Renal cortex interstitium (tissue), 11 donors: ENCODE data around the gene MDFIC. TPM values are rescaled to one million over a fixed set of nuclear protein-coding genes. Genes with fewer than 3 reads are reported as not detected.
A peak's percentile ranks its signal among the peaks of the same experiment; 100 is the strongest.

Experiments used
- DNase-seq, 11 donors: peaks; one replicate each; pipeline ENCODE4 v3.0.0-alpha.2; 2013; ENCODE audit warnings: low read depth in 9 of 11, low spot score in 4 of 11; ENCODE audit errors: extremely low read depth in 1 of 11
- polyA plus RNA-seq, 3 donors: library from polyadenylated mRNA; unstranded; fragments of 120-200 nt; gene quantifications; one replicate each; pipeline ENCODE4 v1.2.1, GENCODE V29; 2013; ENCODE audit not compliant: insufficient read length in 3 of 3

The MDFIC gene
- polyA plus RNA-seq, 3 donors, result 29.1 to 35.0 (median 29.6) TPM

DNA sequence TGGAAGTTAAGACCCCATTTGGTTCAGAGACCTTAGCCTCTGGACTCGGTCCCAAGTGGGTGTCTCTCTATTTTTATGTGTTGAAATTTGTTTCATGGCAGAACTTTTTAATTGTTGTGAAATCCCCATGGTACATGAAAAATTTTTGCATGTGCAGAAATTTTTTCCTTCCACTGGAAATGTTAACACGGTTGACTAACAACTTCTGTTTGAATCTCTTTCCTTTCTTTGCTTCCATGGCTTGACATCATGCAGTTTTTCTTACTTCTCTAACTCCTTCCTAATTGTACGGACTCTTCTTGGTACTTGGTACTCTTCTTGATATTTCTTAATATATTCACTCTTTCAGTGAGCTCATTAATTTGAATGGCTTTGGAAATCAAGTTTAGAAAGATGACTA, 18.3 kb downstream of the MDFIC start:
- no peak for DNase-seq

DNA sequence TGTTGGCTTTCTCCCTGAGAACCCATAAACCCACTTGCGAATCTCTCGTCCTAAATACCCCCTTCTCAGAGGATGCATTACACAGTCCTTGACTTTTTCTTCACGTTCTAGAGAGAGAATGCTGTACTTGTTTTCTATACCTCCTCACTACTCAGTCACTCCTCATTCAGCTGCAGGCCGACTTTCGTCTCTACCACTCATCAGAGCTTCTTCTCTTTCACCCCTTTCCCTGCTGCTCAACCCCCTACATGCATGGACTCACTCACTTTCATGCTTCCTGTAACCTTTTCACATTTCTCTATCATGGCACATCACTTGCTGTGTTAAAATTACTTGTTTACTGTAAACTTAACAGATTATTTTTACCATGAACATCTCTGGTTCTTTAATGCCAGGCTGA, 19.8 kb downstream of the MDFIC start:
- DNase-seq, result no peak

DNA sequence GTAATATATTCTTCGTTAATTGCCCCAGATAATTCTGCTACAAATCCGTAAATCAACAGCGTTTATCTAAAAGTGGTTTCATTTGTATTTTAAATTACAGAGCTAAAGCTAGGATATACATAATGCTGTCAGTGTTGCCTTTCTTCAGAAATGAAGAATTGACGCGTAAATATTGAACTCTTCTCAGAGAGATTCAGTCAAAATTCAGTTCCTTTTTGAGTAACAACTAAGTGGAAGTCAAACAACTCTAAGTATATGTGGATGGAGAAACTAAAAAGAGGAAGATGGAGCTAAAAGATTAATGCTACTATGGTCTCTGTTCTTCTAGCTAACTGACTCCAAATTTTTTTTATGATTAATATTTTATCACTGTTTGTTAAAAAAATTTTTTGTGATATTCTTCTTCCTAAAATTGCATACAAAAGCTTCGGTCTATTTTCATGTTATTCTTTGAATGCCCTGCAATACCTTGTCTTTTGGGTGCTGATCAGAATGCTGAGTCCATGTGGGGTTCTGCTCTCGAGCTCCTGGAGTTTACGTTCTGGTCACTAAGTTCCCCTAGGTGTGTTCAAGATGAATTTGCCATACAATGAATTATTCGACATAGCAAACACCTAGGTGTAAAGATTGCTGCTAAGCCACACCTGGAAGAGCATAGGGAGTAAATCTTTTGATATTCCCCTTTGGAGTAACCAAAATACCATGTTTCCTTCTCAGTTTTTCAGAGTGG, 20.7 kb downstream of the MDFIC start:
- no peak for DNase-seq

DNA sequence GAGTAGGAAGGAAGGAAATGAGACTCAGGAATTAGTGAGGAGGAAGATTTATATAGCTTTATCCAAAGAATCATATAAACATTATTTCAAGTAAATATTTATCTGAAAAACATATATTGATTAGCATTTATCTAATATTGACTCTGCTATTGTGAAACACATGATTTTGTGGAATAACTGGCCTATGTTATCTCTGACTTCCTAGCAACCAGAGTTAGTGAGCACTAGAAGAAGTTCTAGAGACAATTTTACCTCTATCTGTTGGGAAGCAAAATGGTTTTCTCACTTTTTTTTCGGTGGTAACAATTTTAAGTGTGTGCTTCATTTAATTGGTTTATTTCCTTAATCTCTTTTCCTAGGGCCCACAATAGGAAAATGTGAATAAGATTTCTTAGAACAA, 21.6 kb downstream of the MDFIC start:
- DNase-seq, result no peak

DNA sequence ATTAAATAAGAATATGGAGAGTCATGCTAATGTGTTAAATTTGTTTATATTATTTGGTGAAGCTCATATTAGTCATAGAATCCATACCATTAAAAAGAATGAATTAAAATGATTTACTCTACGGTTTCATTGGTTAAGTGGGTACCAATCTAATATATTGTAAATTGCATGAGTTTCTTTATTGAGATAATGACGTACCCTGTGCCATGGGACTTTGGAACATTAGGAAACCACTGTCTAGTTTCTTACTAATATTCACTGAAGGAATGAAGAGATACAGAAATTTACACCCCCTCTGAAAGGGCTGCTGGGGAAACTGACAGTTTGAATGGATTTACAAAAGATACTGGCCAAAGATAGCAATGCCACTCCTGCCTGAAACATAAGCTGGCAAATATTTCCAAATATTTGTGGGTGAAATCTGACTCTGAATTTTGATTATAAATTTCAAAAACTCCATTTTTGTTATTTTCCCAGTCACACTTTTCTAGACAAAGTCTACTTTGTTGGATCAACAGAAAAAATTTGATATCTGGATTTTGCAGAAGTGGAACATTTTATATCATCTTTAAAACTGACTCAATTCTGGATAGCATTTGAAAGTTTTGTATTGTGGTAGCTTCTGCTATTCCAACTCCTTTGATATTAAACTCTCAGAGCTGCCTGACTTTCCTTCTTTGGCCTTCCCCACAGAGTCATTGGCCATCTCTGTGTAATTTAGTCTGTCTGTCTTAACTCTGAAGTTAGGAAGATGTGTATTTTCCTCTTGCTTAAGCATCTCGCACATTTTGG, 22.3 kb downstream of the MDFIC start:
- peak in 1 of 11 donors; percentile 7 for DNase-seq

DNA sequence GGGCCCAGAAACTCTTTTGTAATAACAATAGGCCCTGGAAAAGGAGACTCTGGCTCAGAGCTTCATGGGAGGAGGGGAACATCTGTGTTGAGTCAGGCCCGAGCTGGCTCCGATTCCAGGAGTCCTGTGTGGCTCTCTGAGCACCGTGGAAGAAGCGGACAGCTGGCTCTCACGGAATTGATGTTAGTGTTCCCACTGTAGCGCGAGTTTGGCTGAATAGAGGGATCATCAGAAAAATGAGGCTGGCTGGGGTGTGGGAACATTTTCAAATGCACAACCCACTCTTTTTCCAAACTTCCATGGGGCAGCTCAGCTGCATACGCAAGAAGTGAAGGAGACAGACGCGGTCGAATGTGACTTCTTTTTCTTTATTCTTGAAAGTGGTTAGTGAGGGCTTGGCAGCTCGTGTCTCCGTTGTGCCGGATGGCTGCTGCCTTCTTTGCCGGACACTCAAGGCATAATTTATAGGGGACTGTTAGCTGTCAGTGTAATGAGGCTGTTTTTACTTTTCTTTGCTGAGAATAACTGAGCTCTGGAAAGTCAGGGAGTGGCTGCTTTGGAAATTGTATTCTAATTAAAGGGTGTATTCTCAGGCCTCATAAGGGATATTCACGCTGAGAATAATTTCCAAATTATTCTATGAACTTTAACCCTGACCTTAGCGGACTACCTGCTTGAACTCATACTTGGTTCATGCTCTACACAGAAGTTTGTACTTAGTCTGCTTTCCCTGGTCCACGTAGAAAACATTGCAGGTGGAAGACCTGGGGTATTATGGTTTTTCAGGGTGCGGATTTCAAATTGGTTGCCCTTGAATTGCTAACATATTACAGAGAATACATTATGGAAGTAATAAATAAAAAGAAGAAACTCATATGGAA, 23.1 kb downstream of the MDFIC start:
- DNase-seq, result peak in 10 of 11 donors; percentile 15 to 39 (median 29)

DNA sequence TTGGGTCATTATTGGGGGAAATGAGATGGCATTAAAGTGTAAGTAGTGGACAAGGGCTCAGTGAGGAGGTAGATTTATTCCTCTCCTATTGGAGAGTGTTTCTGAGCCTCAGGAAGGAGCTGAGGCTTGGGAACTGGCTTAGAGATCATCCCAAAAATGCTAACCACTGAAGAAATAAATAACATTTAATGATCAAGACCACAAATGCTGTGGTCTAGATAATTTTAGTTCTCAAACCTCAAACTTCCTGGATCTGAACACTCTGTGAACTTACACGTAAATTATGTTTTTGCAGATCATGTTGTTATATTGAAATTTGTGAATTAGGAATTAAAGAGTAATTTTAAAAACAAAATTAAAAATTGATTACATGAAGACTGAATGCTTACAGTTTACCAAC, 27.3 kb downstream of the MDFIC start:
- no peak for DNase-seq

DNA sequence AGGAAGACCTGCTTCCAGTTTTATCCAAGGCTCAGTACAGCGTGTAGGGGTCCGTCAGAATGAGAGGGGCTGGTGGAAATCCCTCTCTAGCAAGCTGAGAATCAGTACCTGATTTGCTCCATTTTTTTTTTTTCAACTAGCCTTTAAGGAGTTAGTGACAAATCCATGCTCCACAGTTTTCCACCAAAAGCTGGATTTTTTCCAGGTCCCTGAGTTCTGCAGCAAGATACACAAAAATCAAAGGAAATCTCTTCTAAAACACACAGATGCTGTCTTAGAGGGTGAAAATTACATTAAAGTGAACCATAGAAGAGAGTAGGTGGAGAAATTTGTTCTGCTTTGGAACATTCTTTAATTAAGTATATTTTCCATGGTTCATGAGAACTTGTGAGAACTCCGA, 30.4 kb downstream of the MDFIC start:
- DNase-seq, result no peak

DNA sequence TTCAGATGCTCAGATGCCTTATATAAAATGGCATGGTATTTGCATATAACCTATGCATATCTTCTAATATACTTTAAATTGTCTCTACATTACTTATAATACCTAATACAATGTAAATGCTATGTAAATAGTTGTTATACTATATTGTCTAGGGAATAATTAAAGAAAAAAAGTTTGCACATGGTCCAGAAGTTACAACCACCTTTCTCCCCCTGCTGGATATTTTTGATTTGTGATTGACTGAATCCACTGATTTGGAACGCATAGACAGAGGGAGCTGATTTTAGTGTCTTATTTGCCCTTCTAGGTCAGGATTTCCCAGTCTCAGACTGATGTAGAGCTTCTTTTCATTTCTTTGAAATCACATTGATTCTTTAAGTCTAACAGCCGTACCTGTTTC, 31.8 kb downstream of the MDFIC start:
- DNase-seq, result no peak

DNA sequence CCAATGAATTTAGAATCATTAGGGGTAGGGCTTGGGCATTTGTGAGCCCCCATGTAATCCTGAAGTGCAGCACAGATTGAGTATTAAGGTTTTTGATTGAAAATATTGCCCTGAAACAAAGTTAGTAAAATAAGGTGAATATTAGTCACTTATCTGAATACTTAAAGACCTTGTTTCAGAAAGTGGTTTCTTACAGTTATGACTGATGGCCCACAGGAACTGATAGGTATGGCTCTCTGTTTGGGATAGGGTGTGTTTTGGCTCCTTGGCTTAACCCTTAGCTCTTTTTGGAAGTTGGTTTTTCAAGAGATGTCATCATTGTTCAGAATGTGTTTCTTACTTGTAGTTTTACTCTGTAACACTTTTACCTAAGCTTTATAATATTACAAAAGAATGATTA, 34.8 kb downstream of the MDFIC start:
- DNase-seq, result no peak

DNA sequence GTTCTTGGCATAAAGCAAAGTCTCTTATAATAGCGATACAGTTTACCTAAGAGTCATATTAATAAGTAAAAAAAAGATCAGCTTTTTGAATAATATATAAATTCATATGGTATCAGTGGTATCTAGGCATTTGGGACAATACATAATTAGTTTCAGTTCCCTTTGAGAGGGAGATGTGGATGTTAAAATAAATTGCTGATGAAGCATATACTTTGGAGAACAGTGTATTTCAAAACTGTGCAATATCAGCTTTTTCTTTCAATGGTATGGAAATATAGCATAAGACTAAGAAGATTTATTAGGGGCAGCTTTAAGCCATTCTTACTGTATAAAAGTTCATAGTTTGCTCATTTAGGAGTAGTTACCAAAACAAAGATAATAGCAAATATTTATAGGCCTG, 35.5 kb downstream of the MDFIC start:
- DNase-seq, result no peak

DNA sequence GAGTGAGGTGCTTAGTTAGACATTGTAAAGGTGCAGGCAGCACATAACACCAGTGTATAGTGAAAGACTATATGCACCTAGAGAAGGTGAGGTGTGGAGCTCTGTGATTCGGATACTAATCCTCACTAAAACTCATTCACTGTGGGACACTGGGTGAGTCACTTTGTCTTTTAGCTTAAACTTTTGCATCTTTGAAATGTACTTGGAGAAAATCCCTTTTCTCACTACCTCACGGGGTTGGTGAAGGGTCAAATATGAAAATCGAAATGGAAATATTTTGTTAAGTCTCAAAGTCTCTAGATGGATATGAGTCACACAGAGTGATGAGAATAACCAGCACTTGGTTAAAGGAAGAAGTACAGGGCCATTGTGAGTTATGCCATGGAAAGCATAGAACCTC, 38.0 kb downstream of the MDFIC start:
- no peak for DNase-seq

DNA sequence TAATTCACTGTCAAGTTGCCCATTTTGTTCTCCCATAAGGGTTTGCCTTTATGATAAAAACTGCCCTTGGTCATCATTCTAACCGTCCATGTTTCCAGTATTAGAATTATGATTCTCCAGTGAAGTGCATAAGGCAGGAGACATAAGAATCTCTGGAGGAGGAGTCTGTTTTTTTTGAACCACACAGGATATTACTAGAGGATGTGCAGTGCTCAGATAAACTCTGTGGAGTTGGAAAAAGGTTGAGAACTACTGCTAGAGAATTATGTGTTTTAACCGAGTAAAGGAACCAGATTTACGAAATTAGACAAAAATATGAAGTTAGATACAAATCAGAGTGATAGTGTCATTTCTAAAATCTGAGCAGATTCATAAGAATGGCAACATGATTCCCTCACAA, 40.5 kb downstream of the MDFIC start:
- no peak for DNase-seq

DNA sequence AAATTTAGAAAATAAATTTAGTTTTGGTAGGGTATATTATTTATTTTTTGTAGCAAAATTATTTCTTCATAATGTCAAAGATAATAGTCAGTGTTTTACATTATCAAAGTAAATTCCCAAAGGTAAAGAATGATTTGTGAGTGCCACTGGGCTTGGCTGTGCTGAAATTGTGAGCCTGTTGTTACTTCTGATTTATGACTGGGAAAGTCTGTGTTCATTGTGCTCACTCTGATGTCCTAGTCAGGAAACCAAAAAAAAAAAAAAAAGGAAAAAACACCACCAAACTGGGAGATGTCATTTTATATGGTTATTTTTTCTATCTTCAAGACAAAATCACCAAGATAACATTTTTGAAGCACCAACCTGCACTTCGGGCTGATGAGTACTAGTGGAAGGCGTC, 44.3 kb downstream of the MDFIC start:
- DNase-seq, result no peak

DNA sequence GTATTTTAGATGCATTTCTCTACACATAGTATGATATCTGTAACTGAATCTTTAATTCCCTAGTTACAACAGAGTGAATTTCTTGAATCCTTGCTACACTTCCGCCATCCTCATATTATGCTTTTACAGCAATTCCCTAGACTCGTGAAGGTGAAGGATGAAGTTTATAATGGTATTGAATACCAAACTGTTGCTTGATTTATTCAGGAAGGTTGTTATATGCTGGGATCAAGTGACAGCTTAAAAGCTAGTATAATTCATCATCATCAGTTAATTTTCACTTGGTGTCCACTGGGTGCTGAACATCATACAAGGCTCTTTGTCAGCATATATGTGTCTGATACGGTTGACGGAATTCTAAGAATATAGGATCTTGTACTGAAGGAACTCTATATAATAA, 47.2 kb downstream of the MDFIC start:
- no peak for DNase-seq

DNA sequence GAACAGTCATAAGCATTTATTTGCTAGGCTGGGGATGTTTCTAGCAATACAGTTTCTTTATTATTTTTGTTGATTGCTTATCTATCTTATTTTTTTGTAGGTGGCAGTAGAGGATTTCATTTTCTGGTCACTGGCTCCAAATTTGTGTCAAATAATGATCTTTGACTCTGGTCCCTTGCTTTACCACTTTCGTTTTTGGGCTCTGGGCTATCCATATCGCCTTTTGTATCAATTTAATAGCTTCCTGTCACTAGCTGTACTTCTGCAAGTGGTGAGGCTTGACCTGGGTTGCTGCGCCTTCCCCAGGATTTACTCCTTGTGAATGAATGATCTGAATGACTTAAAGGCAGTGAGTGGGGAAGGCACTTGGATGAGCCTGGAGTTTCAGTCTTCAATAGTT, 48.4 kb downstream of the MDFIC start:
- no peak for DNase-seq

DNA sequence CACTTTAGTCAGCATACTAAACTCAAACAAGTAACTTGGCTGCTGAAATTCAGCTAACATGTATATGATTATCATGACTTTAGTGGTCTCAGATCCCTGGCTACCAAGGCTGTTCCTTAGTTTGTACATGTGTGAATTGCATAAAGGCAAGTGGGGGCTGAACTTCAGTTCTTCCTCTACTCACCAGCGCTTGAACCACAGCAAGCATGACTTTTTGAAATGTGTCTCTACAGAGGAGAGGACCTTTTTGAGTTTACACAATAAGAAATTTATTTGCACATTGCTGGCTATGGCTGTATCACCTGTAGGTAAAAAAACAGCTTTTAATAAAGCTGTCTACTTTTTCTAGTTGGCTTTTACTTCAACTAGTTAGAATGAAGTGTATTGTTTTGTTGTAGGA, 48.8 kb downstream of the MDFIC start:
- no peak for DNase-seq

DNA sequence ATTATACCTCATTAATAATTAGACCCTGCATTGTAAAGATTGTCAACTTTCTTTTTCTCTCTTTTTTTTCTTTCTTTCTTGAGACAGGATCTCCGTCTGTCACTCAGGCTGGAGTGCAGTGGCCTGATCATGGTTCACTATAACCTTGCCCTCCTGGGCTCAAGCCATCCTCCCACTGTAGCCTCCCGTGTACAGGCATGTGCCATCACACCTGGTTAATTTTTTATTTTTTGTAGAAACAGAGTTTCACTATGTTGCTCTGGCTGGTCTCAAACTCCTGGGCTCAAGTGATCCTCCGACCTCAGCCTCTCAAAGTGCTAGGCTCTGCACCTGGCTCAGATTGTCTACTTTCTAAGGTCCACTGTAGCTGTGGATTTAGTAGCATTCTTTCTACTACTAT, 50.7 kb downstream of the MDFIC start:
- no peak for DNase-seq

DNA sequence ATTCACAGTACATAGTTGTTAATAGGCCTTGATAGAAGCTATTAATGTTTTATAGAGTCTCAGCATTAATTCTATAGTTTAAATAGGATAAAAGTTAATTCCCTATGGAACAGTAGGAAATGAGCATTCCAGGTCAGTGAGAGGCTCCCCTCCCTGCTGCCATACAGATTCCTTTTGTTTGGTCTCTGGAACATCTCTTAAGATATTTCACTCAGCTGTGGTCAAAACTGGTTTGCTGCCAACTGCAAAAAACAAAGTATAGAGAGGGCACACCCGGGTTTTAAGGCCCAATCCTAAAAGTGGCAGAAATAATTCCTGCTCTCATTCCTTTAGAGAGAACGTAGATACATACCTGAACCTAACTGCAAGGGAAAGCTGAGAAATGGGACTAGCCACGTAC, 51.3 kb downstream of the MDFIC start:
- DNase-seq, result peak in 1 of 11 donors; percentile 1

DNA sequence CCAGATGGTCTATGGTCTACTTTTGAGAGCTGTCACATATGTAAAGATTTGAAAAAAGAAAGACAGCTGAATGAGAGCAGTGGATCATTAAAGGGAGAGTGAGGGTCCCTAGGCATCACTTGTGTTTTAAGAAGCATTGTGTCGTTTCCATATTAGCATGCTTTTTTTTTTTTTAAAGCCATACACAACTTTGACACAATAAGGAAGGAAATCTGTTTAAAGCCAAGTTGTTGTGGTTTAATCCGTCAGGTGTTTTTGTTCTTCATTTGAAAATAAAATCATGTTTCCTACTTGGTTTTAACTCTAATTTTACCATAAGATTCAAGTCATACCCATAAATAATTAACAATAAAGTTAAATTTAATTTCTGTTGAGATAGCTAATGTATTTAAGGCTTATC, 53.5 kb downstream of the MDFIC start:
- DNase-seq, result no peak
